HUES64 (cell line): ENCODE measurements around the gene CYP2A13. TPM values are rescaled to one million over a fixed set of nuclear protein-coding genes. Genes with fewer than 3 reads are reported as not detected.
"Not testable (repeated sequence)": the region's sequence is repeated elsewhere in the genome, so short reads cannot be mapped to it uniquely, and the experiment has no call there.

Source experiments
- H3K27ac ChIP-seq: 2 replicates; pipeline ENCODE4 v1.7.0; 2013; ENCODE audit warnings: low read depth, low read length, inconsistent platforms
- H3K27me3 ChIP-seq: 2 replicates; pipeline ENCODE4 v1.6.1; 2013; ENCODE audit warnings: mild to moderate bottlenecking, low read length; ENCODE audit not compliant: insufficient read depth
- H3K36me3 ChIP-seq: 2 replicates; pipeline ENCODE4 v1.6.1; 2013; ENCODE audit warnings: mild to moderate bottlenecking, low read length; ENCODE audit not compliant: insufficient read depth
- H3K4me1 ChIP-seq: 2 replicates; pipeline ENCODE4 v1.6.1; 2013; ENCODE audit warnings: mild to moderate bottlenecking, low read length, moderate library complexity; ENCODE audit not compliant: insufficient read depth
- H3K4me3 ChIP-seq: 2 replicates; pipeline ENCODE4 v1.5.1; 2013; ENCODE audit warnings: mild to moderate bottlenecking, low read length, moderate library complexity
- H3K9ac ChIP-seq: 2 replicates; pipeline ENCODE4 v1.6.1; 2013; ENCODE audit warnings: mild to moderate bottlenecking, low read depth, low read length
- H3K9me3 ChIP-seq: 2 replicates; pipeline ENCODE4 v1.6.1; 2013; ENCODE audit warnings: low read depth, low read length; ENCODE audit not compliant: insufficient read depth
- WGBS: fragments of 150-250, 120-280 bp; methylation state at CpG from one replicate; pipeline ENCODE4 v1.1.7; 2013; ENCODE audit warnings: missing lambda C conversion rate; 5-methylcytosine and 5-hydroxymethylcytosine counted together
- polyA plus RNA-seq, 2 experiments: library from polyadenylated mRNA; stranded (reverse); fragments of 50-300 nt; gene quantifications; one replicate each; pipeline ENCODE4 v1.2.3, GENCODE V29; 2013

The CYP2A13 gene, protein sequence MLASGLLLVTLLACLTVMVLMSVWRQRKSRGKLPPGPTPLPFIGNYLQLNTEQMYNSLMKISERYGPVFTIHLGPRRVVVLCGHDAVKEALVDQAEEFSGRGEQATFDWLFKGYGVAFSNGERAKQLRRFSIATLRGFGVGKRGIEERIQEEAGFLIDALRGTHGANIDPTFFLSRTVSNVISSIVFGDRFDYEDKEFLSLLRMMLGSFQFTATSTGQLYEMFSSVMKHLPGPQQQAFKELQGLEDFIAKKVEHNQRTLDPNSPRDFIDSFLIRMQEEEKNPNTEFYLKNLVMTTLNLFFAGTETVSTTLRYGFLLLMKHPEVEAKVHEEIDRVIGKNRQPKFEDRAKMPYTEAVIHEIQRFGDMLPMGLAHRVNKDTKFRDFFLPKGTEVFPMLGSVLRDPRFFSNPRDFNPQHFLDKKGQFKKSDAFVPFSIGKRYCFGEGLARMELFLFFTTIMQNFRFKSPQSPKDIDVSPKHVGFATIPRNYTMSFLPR
- polyA plus RNA-seq (2013, experiment 1 of 2) = 0.25 TPM
- 0.38 TPM for polyA plus RNA-seq (2013, experiment 2 of 2)

DNA sequence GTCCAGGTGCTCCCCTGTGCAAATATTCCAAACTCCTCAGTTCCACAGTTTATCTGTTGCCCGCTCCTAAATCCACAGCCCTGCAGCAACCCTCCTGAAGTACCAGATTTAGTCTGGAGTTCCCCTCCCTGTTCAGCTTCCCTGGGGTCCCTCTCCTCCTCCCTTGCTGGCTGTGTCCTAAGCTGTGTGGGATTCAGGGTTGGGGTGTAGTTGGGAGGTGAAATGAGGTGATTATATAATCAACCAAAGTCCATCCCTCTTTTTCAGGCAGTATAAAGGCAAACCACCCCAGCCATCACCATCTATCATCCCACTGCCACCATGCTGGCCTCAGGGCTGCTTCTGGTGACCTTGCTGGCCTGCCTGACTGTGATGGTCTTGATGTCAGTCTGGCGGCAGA, at the start of gene CYP2A13:
Gene CYP2A13 (plus strand): TSS at position 301 of the 400 bp plus-strand sequence. CDS start 21 bp downstream, at position 322.
- Histone ChIP-seq H3K4me3 (peak within 1 kb of the TSS; percentile 50; the same call in 1 of the 2 replicates), H3K27ac (no peak within 1 kb of the TSS), H3K27me3 (peaks cover 48% of the 10 kb centered on the region), H3K9me3 (no peaks in the 10 kb centered on the region), H3K36me3 (no peaks in the 10 kb centered on the region), H3K9ac (no peak within 1 kb of the TSS), H3K4me1 (no peaks in the 10 kb centered on the region)
- WGBS = 98% methylated on average over 2 of the region's 2 CpGs

DNA sequence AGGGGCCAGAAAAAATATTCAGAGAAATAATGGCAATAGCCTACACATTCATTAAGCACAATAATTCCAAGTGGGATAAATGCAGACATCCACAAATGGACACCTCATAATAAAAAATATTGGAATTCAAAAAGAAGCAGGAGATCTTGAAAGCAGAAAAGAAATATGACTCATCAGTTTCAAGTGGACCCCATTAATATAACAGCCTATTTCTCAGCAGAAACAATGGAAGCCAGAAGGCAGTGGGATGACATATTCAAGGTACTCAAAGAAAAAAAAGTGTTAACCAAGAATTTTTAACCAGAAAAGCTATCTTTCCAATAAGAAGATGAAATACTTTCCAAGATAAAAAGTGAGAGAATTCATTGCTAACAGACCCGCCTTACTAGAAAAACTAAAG, 48.4 kb upstream of the CYP2A13 start:
- no peaks in the 10 kb centered on the region for H3K36me3 ChIP-seq
- no peaks in the 10 kb centered on the region for H3K4me1 ChIP-seq
- peaks cover 7% of the 10 kb centered on the region for H3K9me3 ChIP-seq
- no peak overlapping the region for H3K4me3 ChIP-seq
- 90% methylated on average over 1 of the region's 1 CpG for WGBS
- H3K27me3 ChIP-seq = no peaks in the 10 kb centered on the region
- no peak overlapping the region for H3K9ac ChIP-seq
- H3K27ac ChIP-seq = no peak overlapping the region

DNA sequence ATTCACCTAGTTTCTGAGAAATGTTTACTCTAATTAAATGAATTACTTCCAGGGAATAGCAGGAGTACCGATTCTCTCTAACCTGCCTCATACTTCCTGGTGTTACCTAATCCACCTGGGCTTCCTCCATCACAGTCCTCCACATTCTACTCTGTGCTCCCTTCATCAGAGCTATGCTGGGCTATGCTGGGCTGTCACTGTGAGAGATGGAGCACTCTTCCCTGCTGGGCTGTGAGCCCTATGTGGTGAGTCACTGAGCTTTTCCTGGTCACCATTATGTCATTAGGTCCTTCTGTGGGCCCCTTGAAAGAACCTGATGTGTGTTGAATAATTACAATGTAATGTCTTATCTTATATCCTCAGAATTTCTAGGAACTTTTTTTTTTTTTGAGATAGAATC, 43.2 kb upstream of the CYP2A13 start:
- H3K9me3 ChIP-seq, H3K27ac ChIP-seq, H3K4me3 ChIP-seq, H3K27me3 ChIP-seq, H3K4me1 ChIP-seq, H3K36me3 ChIP-seq, H3K9ac ChIP-seq: not testable (repeated sequence)
- 92% methylated on average over 1 of the region's 1 CpG for WGBS

DNA sequence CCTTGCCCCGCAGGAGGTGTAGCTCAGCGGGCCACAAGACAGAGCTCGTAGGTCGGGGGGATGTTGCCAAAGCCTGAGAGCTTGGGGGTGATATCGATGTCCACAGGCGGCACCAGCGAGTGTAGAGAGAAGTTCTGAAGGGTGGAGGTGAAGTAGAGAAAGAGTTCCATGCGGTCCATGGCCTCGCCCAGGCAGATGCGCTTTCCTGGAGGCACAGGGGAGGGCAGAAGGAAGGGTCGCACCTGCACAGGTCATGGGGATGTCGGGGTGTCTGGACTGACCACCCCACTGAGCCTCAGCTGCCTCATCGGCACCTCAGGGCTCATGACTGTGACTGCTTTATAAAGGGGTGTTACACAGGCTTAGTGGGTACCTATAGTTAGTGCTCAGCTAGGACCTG, 37.8 kb upstream of the CYP2A13 start:
- Histone ChIP-seq H3K4me1 (no peaks in the 10 kb centered on the region), H3K9ac (no peak overlapping the region), H3K27ac (no peak overlapping the region), H3K27me3 (no peaks in the 10 kb centered on the region), H3K4me3 (no peak overlapping the region), H3K36me3 (no peaks in the 10 kb centered on the region), H3K9me3 (no peaks in the 10 kb centered on the region)
- 93% methylated on average over 13 of the region's 13 CpGs for WGBS

DNA sequence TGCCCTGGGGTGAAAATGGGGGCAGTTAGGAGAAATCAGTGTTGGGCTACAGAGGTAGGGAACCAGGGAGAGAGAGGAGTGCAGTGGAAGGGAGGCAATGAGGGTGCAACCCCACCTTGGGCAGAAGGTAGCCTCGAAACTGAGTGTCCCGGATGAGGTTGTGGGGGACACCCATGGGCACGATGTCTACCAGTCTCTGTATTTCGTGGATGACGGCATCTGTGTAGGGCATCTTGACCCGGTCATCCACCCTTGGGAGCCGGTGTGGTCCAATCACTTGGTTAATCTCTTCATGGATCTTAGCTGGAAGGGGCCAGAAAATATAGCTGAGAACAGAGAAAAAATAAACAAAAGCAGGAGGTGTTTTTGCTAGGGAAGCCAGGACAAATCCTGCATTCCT, 36.1 kb upstream of the CYP2A13 start:
- not testable (repeated sequence) for H3K27ac ChIP-seq, H3K4me1 ChIP-seq, H3K9ac ChIP-seq, H3K4me3 ChIP-seq, H3K36me3 ChIP-seq, H3K9me3 ChIP-seq, H3K27me3 ChIP-seq
- 94% methylated on average over 7 of the region's 7 CpGs for WGBS

DNA sequence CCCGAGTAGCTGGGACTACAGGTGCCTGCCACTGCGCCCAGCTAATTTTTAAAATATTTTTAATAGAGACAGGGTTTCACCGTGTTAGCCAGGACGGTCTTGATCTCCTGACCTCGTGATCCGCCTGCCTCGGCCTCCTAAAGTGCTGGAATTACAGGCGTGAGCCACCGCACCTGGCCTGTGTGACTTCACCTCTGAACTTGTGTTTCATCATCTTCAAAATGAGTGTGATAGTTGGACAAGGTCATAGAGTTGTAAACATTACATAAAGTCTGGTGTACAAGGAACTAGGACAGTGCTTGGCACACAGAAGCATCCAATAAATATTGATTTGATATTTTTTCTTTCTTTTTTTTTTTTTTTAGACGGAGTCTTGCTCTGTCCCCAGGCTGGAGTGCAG, 34.9 kb upstream of the CYP2A13 start:
- not testable (repeated sequence) for H3K9me3 ChIP-seq, H3K4me3 ChIP-seq, H3K27ac ChIP-seq, H3K4me1 ChIP-seq, H3K27me3 ChIP-seq, H3K9ac ChIP-seq, H3K36me3 ChIP-seq
- WGBS = 96% methylated on average over 10 of the region's 10 CpGs

DNA sequence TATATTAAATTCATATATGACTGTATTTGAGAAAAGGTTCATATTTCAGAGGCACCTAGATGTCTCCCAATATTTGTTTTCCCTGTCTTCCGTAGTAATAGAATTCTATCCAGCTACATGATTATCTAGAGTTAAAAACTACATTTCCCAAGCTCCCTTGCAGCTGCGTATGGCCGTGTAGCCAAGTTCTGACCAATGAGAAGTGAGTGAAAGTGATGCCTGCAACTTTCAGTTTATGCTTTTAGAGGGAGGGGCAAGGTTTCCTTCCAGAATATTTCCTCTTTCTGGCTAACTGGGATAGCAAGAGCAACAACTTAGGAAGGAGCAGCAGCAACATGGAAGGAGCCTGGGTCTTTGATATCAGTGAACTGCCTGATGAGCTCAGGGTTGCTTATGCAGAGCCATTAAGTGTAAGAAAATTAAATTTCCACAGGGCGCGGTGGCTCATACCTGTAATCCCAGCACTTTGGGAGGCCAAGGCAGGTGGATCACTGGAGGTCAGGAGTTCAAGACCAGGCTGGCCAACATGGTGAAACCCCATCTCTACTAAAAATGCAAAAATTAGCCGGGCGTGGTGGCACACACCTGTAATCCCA, 23.2 kb upstream of the CYP2A13 start:
- 69% methylated on average over 7 of the region's 7 CpGs for WGBS
- H3K27me3 ChIP-seq = no peaks in the 10 kb centered on the region
- H3K9me3 ChIP-seq = no peaks in the 10 kb centered on the region
- no peak overlapping the region for H3K9ac ChIP-seq
- H3K4me1 ChIP-seq = no peaks in the 10 kb centered on the region
- no peak overlapping the region for H3K4me3 ChIP-seq
- H3K27ac ChIP-seq = no peak overlapping the region
- no peaks in the 10 kb centered on the region for H3K36me3 ChIP-seq

DNA sequence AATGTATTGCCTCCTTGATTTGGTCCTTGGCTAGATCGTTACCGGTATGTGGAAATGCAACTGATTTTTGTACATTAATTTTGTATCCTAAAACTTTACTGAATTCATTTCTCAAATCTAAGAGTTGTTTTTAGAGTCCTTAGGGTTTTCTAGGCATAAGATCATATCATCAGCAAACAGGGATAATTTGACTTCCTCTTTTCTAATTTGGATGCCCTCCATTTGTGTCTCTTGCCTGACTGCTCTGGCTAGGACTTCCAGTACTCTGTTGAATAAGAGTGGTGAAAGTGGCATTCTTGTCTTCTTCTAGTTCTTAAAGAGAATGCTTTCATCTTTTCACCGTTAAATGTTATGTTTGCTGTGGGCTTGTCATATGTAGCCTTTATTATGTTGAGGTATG, 12.0 kb upstream of the CYP2A13 start:
- Histone ChIP-seq H3K4me3 (no peak overlapping the region), H3K27ac (no peak overlapping the region), H3K4me1 (no peaks in the 10 kb centered on the region), H3K9ac (no peak overlapping the region), H3K36me3 (no peaks in the 10 kb centered on the region), H3K27me3 (no peaks in the 10 kb centered on the region), H3K9me3 (peaks cover 5% of the 10 kb centered on the region)
- 100% methylated on average over 3 of the region's 3 CpGs for WGBS

DNA sequence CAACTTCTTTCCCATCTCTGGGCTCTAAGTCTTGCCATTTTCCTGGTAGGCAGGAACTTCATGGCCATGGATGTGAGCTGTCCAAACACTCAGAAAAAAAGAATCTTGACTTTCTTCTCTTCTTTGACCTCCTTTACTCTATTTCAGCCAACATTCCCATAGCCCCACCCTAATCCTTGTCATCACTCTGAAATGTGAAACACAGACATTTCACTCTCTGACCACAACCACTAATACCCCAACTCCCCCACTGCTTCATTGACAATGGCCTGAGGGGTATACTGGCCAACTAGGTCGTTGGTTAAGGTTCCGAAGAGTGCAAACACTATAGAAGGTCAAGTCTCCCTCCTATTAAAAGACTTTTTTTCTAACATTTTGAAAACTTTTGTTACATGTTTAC, 4.7 kb upstream of the CYP2A13 start:
- H3K9ac ChIP-seq = no peak overlapping the region
- H3K27me3 ChIP-seq = peaks cover 15% of the 10 kb centered on the region
- 84% methylated on average over 2 of the region's 2 CpGs for WGBS
- no peak overlapping the region for H3K27ac ChIP-seq
- no peaks in the 10 kb centered on the region for H3K36me3 ChIP-seq
- H3K9me3 ChIP-seq = peaks cover 5% of the 10 kb centered on the region
- H3K4me3 ChIP-seq = no peak overlapping the region
- no peaks in the 10 kb centered on the region for H3K4me1 ChIP-seq

DNA sequence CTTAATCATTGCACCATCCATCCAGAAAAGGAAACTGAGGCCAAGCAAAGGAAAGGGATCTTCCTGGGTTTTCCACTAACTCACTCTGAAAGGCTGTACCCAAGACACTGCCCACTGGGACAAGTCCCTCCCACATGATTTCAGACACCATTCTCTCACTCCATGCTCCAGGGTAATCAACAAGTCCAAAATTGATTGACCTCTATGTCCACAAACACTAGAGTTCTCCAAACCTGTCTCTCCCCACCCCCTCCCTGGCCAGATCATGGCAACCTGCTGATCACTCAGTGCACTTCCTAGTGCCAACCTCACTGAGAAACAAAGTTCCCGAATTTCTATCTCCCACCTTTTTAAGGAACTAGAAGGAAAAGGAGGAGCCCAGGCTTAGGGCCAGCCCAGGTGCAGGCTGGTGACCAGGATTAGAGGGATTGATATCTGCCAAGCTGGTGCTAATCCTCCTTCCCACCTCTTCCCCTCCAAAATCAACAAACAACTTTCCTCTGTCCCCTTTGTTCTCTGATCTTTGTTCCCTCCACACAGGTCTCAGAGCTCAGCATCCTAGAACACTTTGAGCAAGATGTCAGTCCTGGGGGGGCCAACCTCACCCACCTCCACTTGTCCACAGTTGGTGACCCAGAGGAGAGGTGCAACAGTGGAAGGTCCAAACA, 2.4 kb upstream of the CYP2A13 start:
- no peaks in the 10 kb centered on the region for H3K36me3 ChIP-seq

DNA sequence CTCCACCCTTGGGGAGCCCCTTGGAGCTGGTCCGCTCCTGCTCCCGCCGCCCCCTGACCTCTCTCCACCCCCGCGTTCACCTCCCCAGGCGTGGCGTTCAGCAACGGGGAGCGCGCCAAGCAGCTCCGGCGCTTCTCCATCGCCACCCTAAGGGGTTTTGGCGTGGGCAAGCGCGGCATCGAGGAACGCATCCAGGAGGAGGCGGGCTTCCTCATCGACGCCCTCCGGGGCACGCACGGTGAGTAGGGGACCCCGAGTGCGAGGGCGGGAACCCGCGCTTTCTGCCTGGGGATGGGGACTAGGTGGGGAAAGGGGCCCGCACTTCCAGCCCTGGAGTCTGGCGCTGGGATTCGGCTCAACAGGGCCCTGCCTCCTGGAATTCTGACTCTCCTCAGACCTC, 1.7 kb downstream of the CYP2A13 start:
- Histone ChIP-seq H3K4me3 (peak overlapping the region; percentile 50), H3K9me3 (no peaks in the 10 kb centered on the region), H3K9ac (0 out of 2 replicates have a peak overlapping the region, but pooled peaks have one; percentile 47), H3K4me1 (no peaks in the 10 kb centered on the region), H3K27ac (no peak overlapping the region), H3K27me3 (peaks cover 48% of the 10 kb centered on the region), H3K36me3 (no peaks in the 10 kb centered on the region)
- WGBS = 1% methylated on average over 32 of the region's 32 CpGs

More for the DNA sequence above, 2.4 kb upstream of the CYP2A13 start:
- peaks cover 38% of the 10 kb centered on the region for H3K27me3 ChIP-seq
- H3K9me3 ChIP-seq = no peaks in the 10 kb centered on the region; the same call in 1 of the 2 replicates
- no peak overlapping the region for H3K27ac ChIP-seq
- WGBS = 78% methylated on average over 1 of the region's 1 CpG
- H3K4me1 ChIP-seq = no peaks in the 10 kb centered on the region
- H3K4me3 ChIP-seq = no peak overlapping the region
- no peak overlapping the region for H3K9ac ChIP-seq
